ENCODE measurements around the gene SS18L1.

Gene SS18L1

GRCh38 chr20:62216636-62217566, 73.3 kb downstream of the SS18L1 start:
- DNase-seq, result no peak

- no peak for DNase-seq
Measured at GRCh38 chr20:62217913-62218773, 74.6 kb downstream of the SS18L1 start.

GRCh38 chr20:62219101-62219991, 75.8 kb downstream of the SS18L1 start:
- no peak for DNase-seq

GRCh38 chr20:62219992-62220665, 76.6 kb downstream of the SS18L1 start, which contains the start of gene HRH3:
Gene HRH3, minus strand, starts transcription at chr20:62220278. Its CDS starts 308 bp downstream, at chr20:62219970.
- DNase-seq, result peak; percentile 30

- no peak for DNase-seq
Measured at GRCh38 chr20:62220666-62221568, 77.3 kb downstream of the SS18L1 start.

- no peak for DNase-seq
Measured at GRCh38 chr20:62222266-62222850, 78.8 kb downstream of the SS18L1 start.

GRCh38 chr20:62222972-62223371, 79.4 kb downstream of the SS18L1 start:
- DNase-seq, result no peak

- DNase-seq, result no peak
Measured at GRCh38 chr20:62223571-62223970, 80.0 kb downstream of the SS18L1 start.

- no peak for DNase-seq
Measured at GRCh38 chr20:62224113-62224855, 80.7 kb downstream of the SS18L1 start.

- DNase-seq, result no peak
Measured at GRCh38 chr20:62225026-62225425, 81.5 kb downstream of the SS18L1 start.

GRCh38 chr20:62225820-62226635, 82.5 kb downstream of the SS18L1 start:
- DNase-seq, result no peak

- DNase-seq, result no peak
Measured at GRCh38 chr20:62226707-62227590, 83.4 kb downstream of the SS18L1 start.

- DNase-seq, result no peak
Measured at GRCh38 chr20:62227591-62227976, 84.0 kb downstream of the SS18L1 start.

- DNase-seq, result no peak
Measured at GRCh38 chr20:62227977-62228958, 84.7 kb downstream of the SS18L1 start.

GRCh38 chr20:62228982-62229545, 85.5 kb downstream of the SS18L1 start:
- no peak for DNase-seq

- DNase-seq, result no peak
Measured at GRCh38 chr20:62229667-62230066, 86.1 kb downstream of the SS18L1 start.

Data from T-helper 9 cell (primary cell).